NB4 (cell line): ENCODE measurements around the gene CCNY.

Experiments used
- DNase-seq: peaks from one replicate; pipeline ENCODE4 v3.0.0; 2010; ENCODE audit warnings: low read depth
- H3K4me3 ChIP-seq: one replicate; pipeline ENCODE4 v1.5.1; 2011; ENCODE audit warnings: mild to moderate bottlenecking, low read depth, low read length, moderate library complexity
- MYC ChIP-seq: IDR thresholded peaks from 2 replicates; pipeline ENCODE4 v1.6.1; 2011; ENCODE audit warnings: low read depth, low read length
- POLR2A ChIP-seq: IDR thresholded peaks from 2 replicates; pipeline ENCODE4 v1.6.1; 2011; ENCODE audit warnings: mild to moderate bottlenecking; ENCODE audit not compliant: insufficient read length; ENCODE audit errors: extremely low read depth
- TF ChIP-seq, protein P1 (sequence below): IDR thresholded peaks from 2 replicates; pipeline ENCODE4 v1.6.1; 2011; ENCODE audit warnings: low read depth, low read length
- TF ChIP-seq, protein P2 (sequence below): IDR thresholded peaks from one replicate; pipeline ENCODE4 v1.5.1; 2012; ENCODE audit warnings: low read depth, low read length

Gene CCNY

DNA sequence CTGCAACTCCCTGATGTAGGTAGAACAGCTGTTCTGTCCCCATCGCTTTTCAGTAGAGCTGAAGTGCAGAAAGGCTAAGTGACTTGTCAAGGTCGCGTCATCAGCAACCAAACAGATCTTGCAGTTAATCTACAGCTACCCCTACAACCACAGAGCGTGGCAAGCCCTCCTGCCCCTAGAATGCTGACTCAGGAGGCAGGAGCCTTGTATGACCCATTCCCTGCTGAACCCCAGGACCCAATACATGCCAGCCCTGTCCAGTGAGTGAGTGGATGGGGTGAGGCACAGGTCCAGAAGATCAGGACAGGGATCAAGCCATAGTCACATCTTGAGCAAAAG lies 242.3 kb downstream of the CCNY start:
- no peak for DNase-seq
- no peak for TF ChIP-seq POLR2A
- TF ChIP-seq, protein P1, sequence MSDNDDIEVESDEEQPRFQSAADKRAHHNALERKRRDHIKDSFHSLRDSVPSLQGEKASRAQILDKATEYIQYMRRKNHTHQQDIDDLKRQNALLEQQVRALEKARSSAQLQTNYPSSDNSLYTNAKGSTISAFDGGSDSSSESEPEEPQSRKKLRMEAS: no peak
- no peak for TF ChIP-seq MYC
- no peak overlapping the region for H3K4me3 ChIP-seq

DNA sequence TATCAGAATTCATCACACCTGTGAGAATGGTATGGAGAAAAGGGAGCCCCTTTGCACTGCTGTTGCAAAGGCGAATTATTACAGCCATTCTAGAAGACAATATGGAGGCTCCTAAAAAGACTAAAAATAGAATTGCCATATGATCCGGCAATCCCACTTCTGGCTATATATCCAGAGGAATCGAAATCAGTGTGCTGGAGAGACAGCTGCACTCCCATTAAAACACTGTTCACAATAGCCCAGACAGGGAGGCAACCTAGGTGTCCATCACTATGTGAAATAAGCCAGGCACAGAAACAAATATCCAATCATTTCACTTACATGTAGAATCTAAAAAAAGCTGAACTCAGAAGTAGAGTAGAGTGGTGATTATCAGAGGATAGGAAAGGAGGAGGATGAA lies 242.8 kb downstream of the CCNY start:
- H3K4me3 ChIP-seq: no peak overlapping the region
- TF ChIP-seq, protein P2, sequence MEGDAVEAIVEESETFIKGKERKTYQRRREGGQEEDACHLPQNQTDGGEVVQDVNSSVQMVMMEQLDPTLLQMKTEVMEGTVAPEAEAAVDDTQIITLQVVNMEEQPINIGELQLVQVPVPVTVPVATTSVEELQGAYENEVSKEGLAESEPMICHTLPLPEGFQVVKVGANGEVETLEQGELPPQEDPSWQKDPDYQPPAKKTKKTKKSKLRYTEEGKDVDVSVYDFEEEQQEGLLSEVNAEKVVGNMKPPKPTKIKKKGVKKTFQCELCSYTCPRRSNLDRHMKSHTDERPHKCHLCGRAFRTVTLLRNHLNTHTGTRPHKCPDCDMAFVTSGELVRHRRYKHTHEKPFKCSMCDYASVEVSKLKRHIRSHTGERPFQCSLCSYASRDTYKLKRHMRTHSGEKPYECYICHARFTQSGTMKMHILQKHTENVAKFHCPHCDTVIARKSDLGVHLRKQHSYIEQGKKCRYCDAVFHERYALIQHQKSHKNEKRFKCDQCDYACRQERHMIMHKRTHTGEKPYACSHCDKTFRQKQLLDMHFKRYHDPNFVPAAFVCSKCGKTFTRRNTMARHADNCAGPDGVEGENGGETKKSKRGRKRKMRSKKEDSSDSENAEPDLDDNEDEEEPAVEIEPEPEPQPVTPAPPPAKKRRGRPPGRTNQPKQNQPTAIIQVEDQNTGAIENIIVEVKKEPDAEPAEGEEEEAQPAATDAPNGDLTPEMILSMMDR: no peak
- TF ChIP-seq, protein P1: no peak
- TF ChIP-seq MYC (no peak), POLR2A (no peak)
- DNase-seq: no peak

DNA sequence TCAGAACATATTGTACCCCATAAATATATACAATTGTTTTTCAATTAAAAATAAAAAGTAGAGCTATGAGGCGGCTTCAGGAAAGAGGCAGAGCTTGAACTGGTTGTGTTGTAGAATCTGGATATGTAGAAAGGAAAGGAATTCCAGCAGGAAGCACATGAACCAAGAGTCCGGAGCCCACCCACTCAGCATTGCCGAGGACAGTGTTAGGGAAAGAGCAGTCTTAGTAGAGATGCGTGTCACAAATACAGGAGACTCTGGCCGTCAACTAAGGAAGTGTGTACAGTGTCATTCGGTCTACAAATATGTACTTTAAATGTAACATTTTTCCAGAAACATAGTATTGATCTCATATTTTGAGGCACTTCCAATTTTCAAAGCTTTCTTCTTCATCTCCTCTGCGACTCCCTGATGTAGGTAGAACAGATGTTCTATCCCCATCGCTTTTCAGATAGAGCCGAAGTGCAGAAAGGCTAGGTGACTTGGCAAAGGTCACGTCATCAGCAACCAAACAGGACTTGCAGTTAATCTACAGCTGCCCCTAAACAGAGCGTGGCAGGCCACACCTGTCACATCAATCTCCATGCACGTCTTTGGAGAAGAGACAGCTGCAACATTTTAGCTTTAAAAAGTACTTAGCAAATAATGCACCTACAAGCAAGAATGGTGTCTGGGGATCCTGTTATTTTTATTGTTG lies 243.6 kb downstream of the CCNY start:
- DNase-seq: no peak
- TF ChIP-seq, protein P2: no peak
- TF ChIP-seq MYC (no peak), POLR2A (no peak)
- TF ChIP-seq, protein P1: no peak
- H3K4me3 ChIP-seq: no peak overlapping the region

DNA sequence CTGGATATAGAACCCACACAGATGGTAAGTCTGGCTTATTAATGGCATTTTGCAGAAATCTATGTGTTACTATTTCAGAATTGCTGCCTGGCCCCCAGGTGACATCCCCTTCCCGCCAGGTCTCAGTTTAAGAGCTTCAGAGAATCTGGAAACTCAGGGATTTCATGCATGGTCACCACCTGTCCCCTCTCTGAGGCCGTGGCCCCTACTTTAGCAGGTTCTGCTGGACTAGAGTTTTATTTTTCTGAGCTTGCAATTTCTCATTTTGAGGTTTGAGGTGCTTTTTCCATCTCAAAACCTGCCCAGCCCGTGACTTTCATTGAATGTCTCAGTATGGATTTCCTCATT lies 244.1 kb downstream of the CCNY start:
- DNase-seq: no peak
- TF ChIP-seq POLR2A (no peak), MYC (no peak)
- TF ChIP-seq, protein P2: no peak
- TF ChIP-seq, protein P1: no peak

DNA sequence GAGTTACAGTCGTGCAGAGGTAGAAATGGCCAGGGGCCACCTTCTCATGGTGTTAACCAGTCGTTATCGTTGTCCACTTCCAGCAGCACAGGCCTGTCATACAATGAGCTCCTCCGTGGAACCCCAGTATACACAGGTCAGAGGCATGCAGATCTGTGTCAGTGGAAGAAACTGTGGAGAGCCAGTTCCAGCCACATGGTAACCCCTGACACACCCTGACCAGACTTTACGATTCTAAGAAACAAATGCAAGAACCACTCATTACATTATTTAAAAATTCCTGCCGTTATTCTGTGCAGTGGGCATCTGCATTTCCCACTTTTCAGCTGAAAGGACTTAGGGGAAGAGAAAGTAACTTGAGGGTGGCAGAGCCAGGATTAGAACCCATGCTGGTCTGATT lies 245.3 kb downstream of the CCNY start:
- H3K4me3 ChIP-seq: no peak overlapping the region
- DNase-seq: no peak
- TF ChIP-seq, protein P2: no peak
- TF ChIP-seq POLR2A: no peak
- TF ChIP-seq MYC: no peak
- TF ChIP-seq, protein P1: no peak

More for the DNA sequence above, 244.1 kb downstream of the CCNY start:
- H3K4me3 ChIP-seq: no peak overlapping the region

DNA sequence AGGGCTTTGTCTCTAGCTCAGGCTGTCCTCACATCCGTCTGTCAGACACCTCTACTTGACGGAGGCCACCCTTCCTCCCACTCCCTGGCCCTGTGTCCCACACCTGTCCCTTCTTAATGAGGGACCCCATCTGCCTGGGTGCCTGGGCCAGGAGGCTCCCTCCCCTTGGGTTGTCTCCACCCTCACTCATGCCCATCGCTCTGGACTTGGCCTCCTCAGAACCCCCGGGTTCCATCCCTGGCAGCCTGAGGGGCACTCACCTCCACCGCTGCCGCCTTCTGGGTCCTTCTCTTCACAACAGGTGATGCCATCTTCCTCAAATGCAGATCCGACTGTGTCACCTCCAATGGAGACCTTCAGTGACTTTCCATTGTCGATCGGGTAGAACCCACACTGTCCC lies 248.6 kb downstream of the CCNY start:
- H3K4me3 ChIP-seq: no peak overlapping the region
- TF ChIP-seq, protein P2: no peak
- TF ChIP-seq MYC (no peak), POLR2A (no peak)
- TF ChIP-seq, protein P1: no peak
- no peak for DNase-seq
